GM18520 (cell line): ENCODE measurements around the gene HIVEP2.

Experiments
- ATAC-seq: cut with Tn5 transposase; IDR thresholded peaks from one replicate; pipeline ENCODE4 v1.9.1; 2021; ENCODE audit not compliant: unreplicated experiment

Gene HIVEP2

DNA sequence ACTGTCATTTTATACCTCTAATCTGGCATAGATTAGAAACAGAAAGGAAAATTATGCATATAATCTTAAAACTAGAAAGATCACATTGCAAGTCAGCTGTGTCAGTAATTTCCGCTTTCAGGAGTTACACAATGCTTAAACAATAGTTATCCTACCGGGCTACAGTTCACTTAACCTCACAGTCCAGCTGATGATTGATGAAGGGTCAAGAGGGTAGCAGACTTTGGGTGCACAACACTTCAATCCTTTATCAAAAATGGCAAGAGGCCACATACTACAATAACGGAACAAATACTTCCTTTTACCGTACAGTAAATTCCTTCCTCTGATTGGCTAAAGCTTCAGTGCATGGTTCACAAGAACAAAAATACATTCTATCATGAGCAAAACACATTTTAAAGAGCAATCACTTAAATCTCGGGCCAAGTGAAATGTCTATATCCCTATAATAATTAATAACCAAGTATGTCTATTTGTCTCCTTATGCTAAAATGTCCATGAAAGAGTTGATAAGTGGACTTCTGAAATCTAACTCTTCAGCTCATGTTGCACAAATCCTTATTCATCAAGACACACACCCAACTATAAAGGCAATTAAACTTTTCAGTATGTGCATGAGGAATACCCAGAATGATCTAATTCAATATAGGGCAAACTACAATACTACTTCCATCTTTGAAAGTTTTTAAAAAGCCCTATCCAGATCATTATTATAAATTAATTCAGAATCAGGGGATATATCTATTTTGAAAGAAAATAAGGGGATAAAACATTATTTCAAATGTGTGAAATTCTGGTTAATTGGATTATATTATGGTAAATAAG is 76.8 kb downstream of the HIVEP2 start:
- ATAC-seq, result no peak

DNA sequence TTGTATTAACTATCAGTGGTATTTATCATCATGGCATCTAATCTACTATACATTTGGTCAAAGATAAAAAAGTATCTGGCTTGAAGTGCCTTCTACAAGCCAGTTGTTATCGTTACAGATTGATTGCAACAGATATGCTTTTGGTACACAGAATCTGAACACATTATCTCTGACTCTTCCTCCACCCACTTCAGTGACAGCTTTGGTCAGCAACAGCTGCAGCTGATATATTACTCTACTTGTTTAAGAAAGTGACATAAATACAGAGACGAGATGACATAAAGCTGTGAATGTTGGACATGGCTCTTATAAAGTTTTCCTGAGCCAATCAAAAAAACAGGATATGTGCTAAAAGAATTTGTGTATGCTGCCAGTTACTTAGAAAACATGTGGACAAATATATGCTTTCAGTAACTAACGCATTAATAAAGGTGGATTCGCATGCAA is 77.6 kb downstream of the HIVEP2 start:
- ATAC-seq, result no peak

DNA sequence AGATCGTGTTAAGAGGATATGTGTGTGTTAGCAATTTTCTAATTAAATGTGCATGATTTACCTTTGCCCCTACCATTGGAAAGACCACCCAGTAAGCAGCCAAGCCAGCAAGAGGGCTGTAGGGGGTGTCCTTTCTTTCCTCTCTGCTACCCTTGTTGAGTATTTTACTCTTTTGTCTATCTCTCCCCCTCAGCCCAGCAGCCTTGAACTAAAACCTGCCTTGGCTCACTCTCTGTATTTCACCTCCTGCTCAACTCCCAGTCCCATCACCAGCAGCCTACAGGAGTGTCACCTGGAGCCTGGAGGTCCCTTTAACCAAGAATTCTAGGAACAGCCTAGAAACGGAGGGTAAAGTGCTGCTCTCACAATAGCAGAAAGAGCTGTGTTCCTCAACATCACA is 81.0 kb downstream of the HIVEP2 start:
- no peak for ATAC-seq

DNA sequence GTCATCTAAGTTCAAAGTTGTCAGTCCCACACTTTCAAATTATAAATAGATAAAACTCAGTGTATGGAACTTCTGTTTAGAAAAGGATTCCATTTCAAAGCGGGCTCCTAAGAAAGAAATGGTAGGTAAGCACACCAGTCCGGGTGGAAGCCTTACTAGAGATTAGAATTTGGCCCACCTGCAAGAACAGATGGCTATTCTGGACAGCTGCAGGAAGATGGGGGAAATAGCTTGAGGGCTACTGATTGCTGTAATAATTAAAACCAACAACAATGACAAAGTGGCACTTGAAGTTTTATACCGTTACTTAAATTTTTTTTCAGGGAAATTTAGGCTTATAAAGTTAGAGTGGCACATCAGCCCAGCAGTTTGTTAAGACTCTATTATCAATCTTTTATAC is 83.3 kb downstream of the HIVEP2 start:
- ATAC-seq, result no peak

- no peak for ATAC-seq
These were observed 84.5 kb downstream of the HIVEP2 start for GRCh38 chr6:142860498-142860897.

DNA sequence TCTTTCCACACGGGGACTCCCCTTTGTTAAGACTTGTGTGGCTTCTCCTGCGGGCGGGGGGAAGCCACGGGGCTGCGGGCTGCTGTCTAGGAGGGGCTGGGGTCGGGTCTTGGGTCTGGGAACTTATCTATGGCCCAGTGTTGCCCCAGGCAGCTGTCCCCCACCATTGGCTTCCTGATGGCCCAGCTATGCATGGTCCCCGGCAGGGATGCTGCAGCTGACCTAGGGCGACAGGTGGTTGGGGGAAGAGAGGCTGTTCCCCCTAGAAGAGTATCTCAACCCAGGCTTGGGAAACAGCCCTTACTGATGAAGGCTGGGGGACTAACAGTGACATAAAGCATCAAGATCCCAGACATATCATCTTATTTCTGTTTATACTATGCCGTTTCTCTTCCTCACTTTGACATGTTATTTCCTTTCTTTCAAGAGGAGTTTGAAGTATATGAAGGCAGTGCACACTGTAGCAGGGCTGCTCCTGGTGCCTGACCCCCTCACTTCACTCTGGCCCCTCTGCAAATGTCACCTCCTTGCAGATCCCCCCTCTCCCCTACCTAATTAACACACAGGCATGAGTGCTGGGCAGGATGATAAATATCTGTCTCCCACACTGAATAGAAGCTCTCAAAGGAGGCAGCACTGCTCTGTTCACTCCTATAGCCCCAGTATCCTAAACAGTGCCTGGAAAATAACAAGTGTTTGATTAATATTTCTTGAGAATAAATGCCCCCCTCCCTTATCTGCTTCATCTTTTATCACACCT is 87.0 kb downstream of the HIVEP2 start:
- ATAC-seq, result no peak

- peak; percentile 34 for ATAC-seq
These were observed 87.7 kb downstream of the HIVEP2 start for GRCh38 chr6:142857233-142857761.

GRCh38 chr6:142856624-142857232 is 88.2 kb downstream of the HIVEP2 start:
- peak; percentile 65 for ATAC-seq

- ATAC-seq, result peak; percentile 18
These were observed 88.9 kb downstream of the HIVEP2 start for GRCh38 chr6:142855893-142856623.

- no peak for ATAC-seq
These were observed 90.1 kb downstream of the HIVEP2 start for GRCh38 chr6:142854589-142855488.

GRCh38 chr6:142853244-142854180 is 91.5 kb downstream of the HIVEP2 start:
- ATAC-seq, result no peak

DNA sequence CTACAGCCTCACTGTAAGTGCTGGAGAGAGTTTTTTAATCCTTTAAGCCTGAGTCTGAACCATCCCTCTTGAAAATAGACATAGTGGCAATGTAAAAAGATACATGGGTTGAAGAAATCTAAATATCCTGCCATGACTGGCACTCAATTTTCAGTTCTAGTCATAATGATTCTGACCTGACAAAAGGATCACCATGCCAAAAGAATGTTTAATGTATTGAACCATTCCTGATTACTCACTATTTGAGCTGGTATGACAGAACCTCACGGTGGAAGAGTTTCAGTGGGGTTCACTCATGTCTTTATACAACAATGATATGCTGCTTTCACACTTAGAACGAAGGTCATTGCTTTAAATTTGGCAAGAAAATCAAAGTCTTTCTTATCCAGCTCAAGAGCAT is 93.4 kb downstream of the HIVEP2 start:
- ATAC-seq, result no peak

- ATAC-seq, result peak; percentile 53
These were observed 94.1 kb downstream of the HIVEP2 start for GRCh38 chr6:142850679-142851423.

GRCh38 chr6:142848976-142849375 is 96.0 kb downstream of the HIVEP2 start:
- ATAC-seq, result no peak

GRCh38 chr6:142848156-142848555 is 96.8 kb downstream of the HIVEP2 start:
- ATAC-seq, result no peak

GRCh38 chr6:142846883-142847287 is 98.1 kb downstream of the HIVEP2 start:
- ATAC-seq, result no peak

- ATAC-seq, result no peak
These were observed 98.5 kb downstream of the HIVEP2 start for GRCh38 chr6:142846459-142846831.
